PC-3 (cell line): ENCODE measurements around the gene EIF5B.

Experiments used
- EZH2 ChIP-seq: fragments of 300-600 bp; sonication (generic); IDR thresholded peaks from one replicate; pipeline ENCODE4 v1.6.1; 2017; ENCODE audit warnings: antibody characterized with exemption, mild to moderate bottlenecking, low read length; ENCODE audit not compliant: unreplicated experiment
- EZH2phosphoT487 ChIP-seq: fragments of 300-600 bp; sonication (generic); IDR thresholded peaks from 2 replicates; pipeline ENCODE4 v1.6.1; 2018; ENCODE audit warnings: mild to moderate bottlenecking, antibody characterized with exemption, low read length, borderline replicate concordance
- TF ChIP-seq, protein P1 (sequence below): fragments of 300-600 bp; sonication (generic); conservative IDR thresholded peaks from 2 replicates; pipeline ENCODE4 v1.5.1; 2017; ENCODE audit warnings: antibody characterized with exemption, low read depth, mild to moderate bottlenecking, low read length

DNA sequence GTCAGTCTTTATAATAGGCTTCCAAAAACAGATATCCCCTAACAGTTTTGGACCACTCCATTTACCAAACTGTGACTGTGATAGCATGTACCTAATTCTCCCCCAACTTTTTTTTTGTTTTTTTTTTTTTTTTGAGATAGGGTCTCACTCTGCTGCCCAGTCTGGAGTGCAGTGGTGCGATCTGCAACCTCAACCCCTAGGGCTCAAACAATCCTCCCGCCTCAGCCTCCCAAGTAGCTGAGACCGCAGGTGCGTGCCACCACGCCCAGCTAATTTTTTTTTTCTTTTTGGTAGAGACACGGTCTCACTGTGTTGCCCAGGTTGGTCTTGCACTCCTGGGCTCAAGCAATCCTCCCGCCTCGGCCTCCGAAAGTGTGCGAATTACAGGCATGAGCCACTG is 99.7 kb downstream of the EIF5B start:
- TF ChIP-seq, protein P1, sequence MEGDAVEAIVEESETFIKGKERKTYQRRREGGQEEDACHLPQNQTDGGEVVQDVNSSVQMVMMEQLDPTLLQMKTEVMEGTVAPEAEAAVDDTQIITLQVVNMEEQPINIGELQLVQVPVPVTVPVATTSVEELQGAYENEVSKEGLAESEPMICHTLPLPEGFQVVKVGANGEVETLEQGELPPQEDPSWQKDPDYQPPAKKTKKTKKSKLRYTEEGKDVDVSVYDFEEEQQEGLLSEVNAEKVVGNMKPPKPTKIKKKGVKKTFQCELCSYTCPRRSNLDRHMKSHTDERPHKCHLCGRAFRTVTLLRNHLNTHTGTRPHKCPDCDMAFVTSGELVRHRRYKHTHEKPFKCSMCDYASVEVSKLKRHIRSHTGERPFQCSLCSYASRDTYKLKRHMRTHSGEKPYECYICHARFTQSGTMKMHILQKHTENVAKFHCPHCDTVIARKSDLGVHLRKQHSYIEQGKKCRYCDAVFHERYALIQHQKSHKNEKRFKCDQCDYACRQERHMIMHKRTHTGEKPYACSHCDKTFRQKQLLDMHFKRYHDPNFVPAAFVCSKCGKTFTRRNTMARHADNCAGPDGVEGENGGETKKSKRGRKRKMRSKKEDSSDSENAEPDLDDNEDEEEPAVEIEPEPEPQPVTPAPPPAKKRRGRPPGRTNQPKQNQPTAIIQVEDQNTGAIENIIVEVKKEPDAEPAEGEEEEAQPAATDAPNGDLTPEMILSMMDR = no peak
- TF ChIP-seq EZH2 = no peak
- TF ChIP-seq EZH2phosphoT487 = no peak
